K562 (cell line): ENCODE measurements around the gene HPSE2. TPM values are rescaled to one million over a fixed set of nuclear protein-coding genes. Genes with fewer than 3 reads are reported as not detected.

Experiments
- ATAC-seq: fragments of 200-7000 bp; cut with Tn5 transposase; 3 replicates; pipeline ENCODE4 v1.9.1; 2020; ENCODE audit warnings: moderate library complexity
- BruUV-seq: library from RNA; stranded (reverse); fragments of 400-500 nt; replicated peaks from 2 replicates; lab custom pipeline; 2021; lab: Mats Ljungman, UMichigan
- CTCF ChIA-PET: fragments of 300-600 bp; formaldehyde crosslinking; extraction: SDS; loops from one replicate; lab custom pipeline; 2021; ENCODE audit warnings: low intra/inter-chr PET ratio; lab: Yijun Ruan, JAX
- POLR2A ChIA-PET: fragments of 300-600, 350-650 bp; sonication (Branson Sonifier 250); formaldehyde crosslinking; extraction: SDS; loops from one replicate; lab custom pipeline; 2021; ENCODE audit warnings: antibody characterized with exemption, inconsistent platforms; lab: Yijun Ruan, JAX
- DNase-seq, 4 experiments: peaks; one replicate each; pipeline versions ENCODE4 v3.0.0 to v3.0.0-alpha.2; 2011 to 2018; ENCODE audit warnings: low spot score in 3 of 4, mixed read lengths in 3 of 4; ENCODE audit errors: extremely low read depth in 1 of 4
- FAIRE-seq: peaks from 2 replicates; lab custom pipeline; 2011; peaks lifted over from hg19 to GRCh38; lab: Jason Lieb, UNC
- H2AFZ ChIP-seq: 2 replicates; pipeline ENCODE4 v1.6.0; 2011; ENCODE audit warnings: low read depth, low read length, control low read depth, inconsistent platforms
- H3K27ac ChIP-seq: fragments of 200-600 bp; 3 replicates; pipeline ENCODE4 v1.8.0; 2011; ENCODE audit warnings: low read depth, mild to moderate bottlenecking, control low read depth, inconsistent platforms, low read length, moderate library complexity, mixed read lengths; ENCODE audit errors: extremely low read depth
- H3K27me3 ChIP-seq, 2 experiments: fragments of 300-600 bp in 1 of 2; 2 replicates in 1 of 2; 3 replicates in 1 of 2; pipeline versions ENCODE4 v1.6.0 to v1.8.0; 2011; ENCODE audit warnings: inconsistent platforms in 2 of 2, low read length in 2 of 2, mild to moderate bottlenecking in 1 of 2, mixed read lengths in 1 of 2, moderate library complexity in 1 of 2; ENCODE audit not compliant: control insufficient read depth in 2 of 2, insufficient read depth in 2 of 2
- H3K36me3 ChIP-seq: fragments of 300-600 bp; 3 replicates; pipeline ENCODE4 v1.8.0; 2011; ENCODE audit warnings: mild to moderate bottlenecking, low read length, inconsistent platforms; ENCODE audit not compliant: control insufficient read depth, insufficient read depth
- H3K4me1 ChIP-seq, 2 experiments: fragments of 200-600 bp in 1 of 2; replicated peaks in 1 of 2; 2 replicates in 1 of 2; 3 replicates in 1 of 2; pipeline versions ENCODE4 v1.5.1 to v1.8.0; 2011; ENCODE audit warnings: inconsistent platforms in 2 of 2, low read length in 2 of 2, mild to moderate bottlenecking in 1 of 2, mixed read lengths in 1 of 2, moderate library complexity in 1 of 2; ENCODE audit not compliant: control insufficient read depth in 2 of 2, insufficient read depth in 2 of 2
- H3K4me2 ChIP-seq: 2 replicates; pipeline ENCODE4 v1.6.1; 2011; ENCODE audit warnings: low read length, control low read depth, inconsistent platforms, mixed read lengths; ENCODE audit not compliant: insufficient read depth
- H3K4me3 ChIP-seq: fragments of 200-600 bp; sonication (generic), shearing (Covaris generic); 2 replicates; pipeline ENCODE4 v1.5.1; 2016; ENCODE audit warnings: control low read depth, inconsistent platforms
- H3K79me2 ChIP-seq: fragments of 200-600 bp; 3 replicates; pipeline ENCODE4 v1.8.0; 2011; ENCODE audit warnings: low read length, inconsistent platforms; ENCODE audit not compliant: control insufficient read depth, insufficient read depth
- H3K9ac ChIP-seq, 2 experiments: 2 replicates each; pipeline versions ENCODE4 v1.6.0 to v1.6.1; 2011; ENCODE audit warnings: low read depth in 2 of 2, low read length in 2 of 2, control low read depth in 1 of 2, inconsistent platforms in 1 of 2, mild to moderate bottlenecking in 1 of 2, mixed read lengths in 1 of 2; ENCODE audit not compliant: insufficient read depth in 1 of 2
- H3K9me1 ChIP-seq: one replicate; pipeline ENCODE4 v1.6.0; 2011; ENCODE audit warnings: inconsistent platforms, mild to moderate bottlenecking, low read length, moderate library complexity; ENCODE audit not compliant: control insufficient read depth, insufficient read depth
- H3K9me3 ChIP-seq: replicated peaks from 2 replicates; pipeline ENCODE4 v1.5.1; 2011; ENCODE audit warnings: low read depth, low read length, inconsistent platforms; ENCODE audit not compliant: control insufficient read depth, insufficient read depth
- H4K20me1 ChIP-seq: replicated peaks from 2 replicates; pipeline ENCODE4 v1.6.1; 2011; ENCODE audit warnings: low read length, inconsistent platforms, mixed read lengths; ENCODE audit not compliant: control insufficient read depth, insufficient read depth
- CCAR2 ChIP-seq: fragments of 200-400 bp; formaldehyde crosslinking; IDR thresholded peaks from 2 replicates; pipeline ENCODE4 v1.6.1; 2017; ENCODE audit warnings: mild to moderate bottlenecking, low read depth, low read length
- CHD1 ChIP-seq: fragments of 200-600 bp; sonication (generic); IDR thresholded peaks from one replicate; pipeline ENCODE4 v1.6.1; 2012; ENCODE audit warnings: mild to moderate bottlenecking, moderate library complexity, low read length, inconsistent platforms
- CREB3L1 ChIP-seq: fragments of 450-650 bp; IDR thresholded peaks from 2 replicates; pipeline ENCODE4 v1.6.1; 2014; ENCODE audit warnings: low read depth, mild to moderate bottlenecking, moderate library complexity, borderline replicate concordance
- DNMT1 ChIP-seq: fragments of 450-650 bp; IDR thresholded peaks from 2 replicates; pipeline ENCODE4 v1.6.1; 2016; ENCODE audit warnings: antibody characterized with exemption, mild to moderate bottlenecking
- E4F1 ChIP-seq: fragments of 250-450 bp; sonication (Bioruptor Pico); IDR thresholded peaks from 2 replicates; pipeline ENCODE4 v1.5.0; 2021; ENCODE audit warnings: mild to moderate bottlenecking, borderline replicate concordance
- FOXP1 ChIP-seq: sonication (generic); formaldehyde crosslinking; IDR thresholded peaks from 2 replicates; pipeline ENCODE4 v1.8.0; 2022; ENCODE audit warnings: mild to moderate bottlenecking, missing genetic modification reagents
- LCOR ChIP-seq: sonication (generic); formaldehyde crosslinking; IDR thresholded peaks from 2 replicates; pipeline ENCODE4 v1.8.0; 2022; ENCODE audit warnings: mild to moderate bottlenecking, missing genetic modification reagents
- ZKSCAN8 ChIP-seq: fragments of 200-800 bp; sonication (Bioruptor generic); IDR thresholded peaks from 2 replicates; pipeline ENCODE4 v1.6.1; 2016; ENCODE audit warnings: missing genetic modification characterization, missing compliant biosample characterization
- WGBS: fragments of 100-300 bp; shearing (Covaris generic); methylation state at CpG from one replicate; pipeline ENCODE4 v1.1.6; 2016; ENCODE audit warnings: low coverage, mixed read lengths; ENCODE audit not compliant: insufficient coverage; ENCODE audit errors: missing lambda C conversion rate; 5-methylcytosine and 5-hydroxymethylcytosine counted together
- in situ Hi-C: fragments of 300-500 bp; cut with MboI; formaldehyde crosslinking; loops from 4 replicates; pipeline ENCODE4 v1.15.0; 2018; ENCODE audit warnings: inconsistent platforms, mixed read lengths
- intact Hi-C: fragments of 100-400 bp; cut with micrococcal nuclease; formaldehyde crosslinking; loops from 2 replicates; pipeline ENCODE4 v1.14.2; 2022
- polyA plus RNA-seq, 8 experiments: library from polyadenylated mRNA; depleted of rRNA in 4 of 8; stranded (reverse) in 5 of 8; unstranded in 3 of 8; fragments of >200 nt; fragmentation: Nextera tagmentation in 2 of 8; fragmentation: Illumina TruSeq in 1 of 8; extraction: Ambion mirVana in 2 of 8; extraction: Trizol in 1 of 8; gene quantifications; 2 replicates each; pipeline versions ENCODE4 v1.2.1 to v1.2.3, GENCODE V29; 2011 to 2014; ENCODE audit warnings: inconsistent platforms in 1 of 8, missing spikeins in 1 of 8
- total RNA-seq, 7 experiments: library from RNA; depleted of rRNA in 6 of 7; stranded (reverse); fragments of >200 nt in 6 of 7; fragmentation: Illumina TruSeq in 2 of 7; extraction: Trizol in 2 of 7; gene quantifications; 2 replicates each; pipeline versions ENCODE4 v1.2.1 to v1.2.3, GENCODE V29; 2011 to 2021; ENCODE audit warnings: low replicate concordance in 1 of 7

HPSE2 gene
- total and polyA plus RNA-seq, 9 of the 15 experiments (the other 6 are each of a cell fraction or from before 2014, with no cell fraction given): 0.03 to 0.10 (median 0.04) TPM; not detected in 2

DNA sequence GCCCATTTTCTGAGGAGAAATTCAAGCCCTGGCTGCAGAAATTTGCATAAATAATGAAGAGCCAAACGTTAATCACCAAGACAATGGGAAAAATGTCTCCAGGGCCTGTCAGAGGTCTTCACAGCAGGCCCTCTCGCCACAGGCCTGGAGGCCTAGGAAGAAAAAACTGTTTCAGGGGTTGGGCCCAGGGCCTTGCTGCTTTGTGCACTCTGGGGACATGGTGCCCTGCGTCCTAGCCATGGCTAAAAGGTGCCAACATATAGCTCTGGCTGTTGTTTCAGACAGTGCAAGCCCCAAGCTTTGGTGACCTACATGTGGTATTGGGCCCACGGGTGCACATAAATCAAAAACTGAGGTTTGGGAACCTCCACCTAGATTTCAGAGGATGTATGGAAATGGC lies 796.9 kb downstream of the HPSE2 start:
- peaks cover 4% of the 10 kb centered on the region for H3K79me2 ChIP-seq
- no peak overlapping the region for H3K4me2 ChIP-seq
- H3K27me3 ChIP-seq: no peaks in the 10 kb centered on the region
- H2AFZ ChIP-seq: no peak overlapping the region
- no peak overlapping the region for H3K9ac ChIP-seq
- TF ChIP-seq E4F1 (CRISPR knock-in tag) (no peak), CCAR2 (no peak), LCOR (CRISPR knock-in tag) (no peak), DNMT1 (no peak), ZKSCAN8 (CRISPR knock-in tag) (no peak), CREB3L1 (no peak), FOXP1 (CRISPR knock-in tag) (no peak), CHD1 (no peak)
- H3K4me1 ChIP-seq: no peaks in the 10 kb centered on the region; a peak in 1 of 5 replicates
- peaks cover 81% of the 10 kb centered on the region; the same call in 2 of the 3 replicates for H3K36me3 ChIP-seq
- no peaks in the 10 kb centered on the region for H4K20me1 ChIP-seq
- 72% methylated on average over 3 of the region's 4 CpGs for WGBS
- H3K27ac ChIP-seq: no peak overlapping the region
- FAIRE-seq (no peak), DNase-seq (no peak), ATAC-seq (no peak)
- ChIA-PET CTCF (no interaction called here), POLR2A (no interaction called here)
- no peak overlapping the region for H3K4me3 ChIP-seq
- in situ Hi-C loops (no loop called here), intact Hi-C loops (no loop called here)
- no peaks in the 10 kb centered on the region for H3K9me3 ChIP-seq
- H3K9me1 ChIP-seq: no peaks in the 10 kb centered on the region
- no TSS peak for BruUV-seq
